GM23338 (cell line): ENCODE data around the gene DGKB. TPM values are rescaled to one million over a fixed set of nuclear protein-coding genes. Genes with fewer than 3 reads are reported as not detected.

Source experiments
- ATAC-seq: fragments of 200-7000 bp; cut with Tn5 transposase; 3 replicates; pipeline ENCODE4 v1.9.1; 2020
- DNase-seq: peaks from one replicate; pipeline ENCODE4 v3.0.0-alpha.2; 2015; ENCODE audit warnings: low spot score
- H2AFZ ChIP-seq: fragments of 200-600 bp; sonication (generic); 2 replicates; pipeline ENCODE4 v1.8.0; 2016; ENCODE audit warnings: antibody characterized with exemption, mild to moderate bottlenecking, moderate library complexity
- H3F3A ChIP-seq: fragments of 200-600 bp; sonication (generic); replicated peaks from 2 replicates; pipeline ENCODE4 v1.8.0; 2017; ENCODE audit warnings: antibody characterized with exemption, mixed run types, low read depth
- H3K27ac ChIP-seq: fragments of 200-600 bp; sonication (generic); 2 replicates; pipeline ENCODE4 v1.6.1; 2016; ENCODE audit warnings: low read depth
- H3K27me3 ChIP-seq: fragments of 200-600 bp; sonication (generic); 2 replicates; pipeline ENCODE4 v1.8.0; 2016; ENCODE audit warnings: mild to moderate bottlenecking, mixed run types, moderate library complexity; ENCODE audit not compliant: insufficient read depth
- H3K36me3 ChIP-seq: fragments of 200-600 bp; sonication (generic); 2 replicates; pipeline ENCODE4 v1.8.0; 2016; ENCODE audit warnings: mild to moderate bottlenecking; ENCODE audit not compliant: insufficient read depth
- H3K4me1 ChIP-seq: fragments of 200-600 bp; sonication (generic); 2 replicates; pipeline ENCODE4 v1.8.0; 2016; ENCODE audit warnings: mild to moderate bottlenecking, moderate library complexity; ENCODE audit not compliant: insufficient read depth
- H3K4me2 ChIP-seq: fragments of 200-600 bp; sonication (generic); 2 replicates; pipeline ENCODE4 v1.7.1; 2017; ENCODE audit warnings: mixed run types
- H3K4me3 ChIP-seq: fragments of 200-600 bp; sonication (generic); 2 replicates; pipeline ENCODE4 v1.6.1; 2016; ENCODE audit warnings: mixed run types
- H3K79me2 ChIP-seq: fragments of 200-600 bp; sonication (generic); replicated peaks from 2 replicates; pipeline ENCODE4 v1.8.0; 2017; ENCODE audit warnings: mild to moderate bottlenecking; ENCODE audit not compliant: insufficient read depth
- H3K9me2 ChIP-seq: fragments of 200-600 bp; sonication (generic); 2 replicates; pipeline ENCODE4 v1.8.0; 2017; ENCODE audit not compliant: insufficient read depth
- H4K20me1 ChIP-seq: fragments of 200-600 bp; sonication (generic); replicated peaks from 2 replicates; pipeline ENCODE4 v1.8.0; 2017; ENCODE audit warnings: mild to moderate bottlenecking; ENCODE audit not compliant: insufficient read depth
- H3K27ac Mint-ChIP-seq: 2 replicates; pipeline ENCODE4 v1.8.0; 2020; ENCODE audit warnings: inconsistent platforms, mild to moderate bottlenecking, moderate library complexity, mixed read lengths
- H3K27me3 Mint-ChIP-seq: 3 replicates; pipeline ENCODE4 v1.8.0; 2022; ENCODE audit warnings: low read depth, mild to moderate bottlenecking, moderate library complexity, mixed read lengths, inconsistent platforms; ENCODE audit not compliant: insufficient read depth, poor library complexity
- H3K36me3 Mint-ChIP-seq: 3 replicates; pipeline ENCODE4 v1.8.0; 2021; ENCODE audit warnings: low read depth, mild to moderate bottlenecking, inconsistent platforms, moderate library complexity, mixed read lengths
- H3K4me1 Mint-ChIP-seq: 3 replicates; pipeline ENCODE4 v1.8.0; 2020; ENCODE audit warnings: mild to moderate bottlenecking, inconsistent platforms, mixed read lengths
- H3K4me3 Mint-ChIP-seq: 3 replicates; pipeline ENCODE4 v1.8.0; 2021; ENCODE audit warnings: moderate library complexity, mild to moderate bottlenecking, inconsistent platforms, mixed read lengths
- H3K9me3 Mint-ChIP-seq: 3 replicates; pipeline ENCODE4 v1.8.0; 2020; ENCODE audit warnings: moderate library complexity, mild to moderate bottlenecking, inconsistent platforms, mixed read lengths
- CREB1 ChIP-seq: fragments of 250-450 bp; sonication (Bioruptor Pico); IDR thresholded peaks from 2 replicates; pipeline ENCODE4 v1.5.0; 2020; ENCODE audit warnings: low read depth, mild to moderate bottlenecking, moderate library complexity
- EZH2 ChIP-seq: fragments of 200-600 bp; sonication (generic); IDR thresholded peaks from one replicate; pipeline ENCODE4 v1.8.0; 2017; ENCODE audit warnings: antibody characterized with exemption, mild to moderate bottlenecking, low read depth; ENCODE audit not compliant: unreplicated experiment
- EZH2phosphoT487 ChIP-seq: fragments of 200-600 bp; sonication (generic); IDR thresholded peaks from one replicate; pipeline ENCODE4 v1.8.1; 2018; ENCODE audit warnings: antibody characterized with exemption; ENCODE audit not compliant: unreplicated experiment
- JUNB ChIP-seq: IDR thresholded peaks from one replicate; pipeline ENCODE4 v1.6.1; 2016; ENCODE audit warnings: antibody characterized with exemption; ENCODE audit not compliant: unreplicated experiment
- NANOG ChIP-seq: IDR thresholded peaks from 2 replicates; pipeline ENCODE4 v1.6.1; 2016; ENCODE audit warnings: antibody characterized with exemption, borderline replicate concordance
- POLR2AphosphoS5 ChIP-seq: IDR thresholded peaks from 2 replicates; pipeline ENCODE4 v1.6.1; 2016; ENCODE audit warnings: antibody characterized with exemption, low read depth
- STAT1 ChIP-seq: IDR thresholded peaks from one replicate; pipeline ENCODE4 v1.6.1; 2016; ENCODE audit warnings: antibody characterized with exemption; ENCODE audit not compliant: unreplicated experiment
- ZNF331 ChIP-seq: fragments of 250-450 bp; sonication (Bioruptor Pico); IDR thresholded peaks from 2 replicates; pipeline ENCODE4 v1.5.0; 2020; ENCODE audit warnings: low read depth, mild to moderate bottlenecking, moderate library complexity
- polyA plus RNA-seq: library from polyadenylated mRNA; unstranded; fragments of >200 nt; fragmentation: Nextera tagmentation; extraction: Ambion mirVana; gene quantifications from 2 replicates; pipeline ENCODE4 v1.2.1, GENCODE V29; 2016
- total RNA-seq: library from RNA; depleted of rRNA; stranded (reverse); fragments of >200 nt; shearing (Covaris generic); gene quantifications from 2 replicates; pipeline ENCODE4 v1.2.3, GENCODE V29; 2014
- TF ChIP-seq, protein P1 (sequence below): IDR thresholded peaks from 2 replicates; pipeline ENCODE4 v1.6.1; 2016; ENCODE audit warnings: antibody characterized with exemption
- TF ChIP-seq, protein P2 (sequence below), 2 experiments: fragments of 200-600 bp in 1 of 2; sonication (generic) in 1 of 2; conservative IDR thresholded peaks; 2 replicates each; pipeline versions ENCODE4 v1.5.1 to v1.6.1; 2016 to 2017; ENCODE audit warnings: antibody characterized with exemption in 2 of 2, low read depth in 2 of 2, mild to moderate bottlenecking in 2 of 2, moderate library complexity in 1 of 2
- TF ChIP-seq, protein P3 (sequence below): IDR thresholded peaks from one replicate; pipeline ENCODE4 v1.6.1; 2018; ENCODE audit warnings: antibody characterized with exemption; ENCODE audit not compliant: unreplicated experiment

The DGKB gene
- total and polyA plus RNA-seq, 2 experiments from 2014 or later: 4.8 to 11.5 TPM

DNA sequence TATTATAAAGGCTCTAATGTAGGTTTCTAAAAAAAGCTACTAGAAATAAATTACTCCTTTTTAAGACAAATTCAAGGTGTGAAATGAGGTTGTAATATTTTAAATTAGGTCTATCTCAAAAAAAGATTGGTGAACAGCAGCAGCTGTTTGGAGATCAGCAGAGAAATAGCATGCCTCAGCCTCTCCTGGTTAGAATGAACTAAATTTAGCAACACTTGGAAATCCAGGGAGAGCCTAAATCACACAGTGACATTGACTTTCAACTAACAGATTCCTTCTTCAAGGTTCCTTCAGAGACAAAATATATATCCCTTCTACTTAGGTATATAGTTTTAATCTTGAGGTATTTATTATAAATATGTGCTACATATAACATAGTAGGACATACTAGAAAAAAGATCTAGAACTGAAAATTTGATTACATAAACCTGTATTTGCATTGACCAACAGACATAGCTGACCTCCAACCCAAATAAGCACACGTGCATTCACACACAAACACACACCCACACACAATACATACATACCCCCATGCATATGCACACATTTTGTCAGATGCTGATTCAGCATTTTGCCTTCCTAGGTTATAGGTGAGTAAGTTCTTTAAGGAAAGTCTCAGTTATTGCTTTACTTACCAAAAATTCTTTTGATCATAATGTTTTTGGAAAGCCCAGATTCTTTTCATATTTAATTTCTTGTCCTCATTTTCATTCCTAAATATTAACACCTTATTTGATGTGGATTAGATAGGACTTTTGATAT lies 47.3 kb downstream of the DGKB start (continued):
- no peak for TF ChIP-seq NANOG
- TF ChIP-seq POLR2AphosphoS5: no peak
- TF ChIP-seq, protein P1, sequence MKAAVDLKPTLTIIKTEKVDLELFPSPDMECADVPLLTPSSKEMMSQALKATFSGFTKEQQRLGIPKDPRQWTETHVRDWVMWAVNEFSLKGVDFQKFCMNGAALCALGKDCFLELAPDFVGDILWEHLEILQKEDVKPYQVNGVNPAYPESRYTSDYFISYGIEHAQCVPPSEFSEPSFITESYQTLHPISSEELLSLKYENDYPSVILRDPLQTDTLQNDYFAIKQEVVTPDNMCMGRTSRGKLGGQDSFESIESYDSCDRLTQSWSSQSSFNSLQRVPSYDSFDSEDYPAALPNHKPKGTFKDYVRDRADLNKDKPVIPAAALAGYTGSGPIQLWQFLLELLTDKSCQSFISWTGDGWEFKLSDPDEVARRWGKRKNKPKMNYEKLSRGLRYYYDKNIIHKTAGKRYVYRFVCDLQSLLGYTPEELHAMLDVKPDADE: no peak
- TF ChIP-seq, protein P2, sequence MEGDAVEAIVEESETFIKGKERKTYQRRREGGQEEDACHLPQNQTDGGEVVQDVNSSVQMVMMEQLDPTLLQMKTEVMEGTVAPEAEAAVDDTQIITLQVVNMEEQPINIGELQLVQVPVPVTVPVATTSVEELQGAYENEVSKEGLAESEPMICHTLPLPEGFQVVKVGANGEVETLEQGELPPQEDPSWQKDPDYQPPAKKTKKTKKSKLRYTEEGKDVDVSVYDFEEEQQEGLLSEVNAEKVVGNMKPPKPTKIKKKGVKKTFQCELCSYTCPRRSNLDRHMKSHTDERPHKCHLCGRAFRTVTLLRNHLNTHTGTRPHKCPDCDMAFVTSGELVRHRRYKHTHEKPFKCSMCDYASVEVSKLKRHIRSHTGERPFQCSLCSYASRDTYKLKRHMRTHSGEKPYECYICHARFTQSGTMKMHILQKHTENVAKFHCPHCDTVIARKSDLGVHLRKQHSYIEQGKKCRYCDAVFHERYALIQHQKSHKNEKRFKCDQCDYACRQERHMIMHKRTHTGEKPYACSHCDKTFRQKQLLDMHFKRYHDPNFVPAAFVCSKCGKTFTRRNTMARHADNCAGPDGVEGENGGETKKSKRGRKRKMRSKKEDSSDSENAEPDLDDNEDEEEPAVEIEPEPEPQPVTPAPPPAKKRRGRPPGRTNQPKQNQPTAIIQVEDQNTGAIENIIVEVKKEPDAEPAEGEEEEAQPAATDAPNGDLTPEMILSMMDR (conservative IDR thresholded peaks at IDR 0.05; ENCODE audit: low read depth in 2 of 2): no peak
- TF ChIP-seq, protein P3, sequence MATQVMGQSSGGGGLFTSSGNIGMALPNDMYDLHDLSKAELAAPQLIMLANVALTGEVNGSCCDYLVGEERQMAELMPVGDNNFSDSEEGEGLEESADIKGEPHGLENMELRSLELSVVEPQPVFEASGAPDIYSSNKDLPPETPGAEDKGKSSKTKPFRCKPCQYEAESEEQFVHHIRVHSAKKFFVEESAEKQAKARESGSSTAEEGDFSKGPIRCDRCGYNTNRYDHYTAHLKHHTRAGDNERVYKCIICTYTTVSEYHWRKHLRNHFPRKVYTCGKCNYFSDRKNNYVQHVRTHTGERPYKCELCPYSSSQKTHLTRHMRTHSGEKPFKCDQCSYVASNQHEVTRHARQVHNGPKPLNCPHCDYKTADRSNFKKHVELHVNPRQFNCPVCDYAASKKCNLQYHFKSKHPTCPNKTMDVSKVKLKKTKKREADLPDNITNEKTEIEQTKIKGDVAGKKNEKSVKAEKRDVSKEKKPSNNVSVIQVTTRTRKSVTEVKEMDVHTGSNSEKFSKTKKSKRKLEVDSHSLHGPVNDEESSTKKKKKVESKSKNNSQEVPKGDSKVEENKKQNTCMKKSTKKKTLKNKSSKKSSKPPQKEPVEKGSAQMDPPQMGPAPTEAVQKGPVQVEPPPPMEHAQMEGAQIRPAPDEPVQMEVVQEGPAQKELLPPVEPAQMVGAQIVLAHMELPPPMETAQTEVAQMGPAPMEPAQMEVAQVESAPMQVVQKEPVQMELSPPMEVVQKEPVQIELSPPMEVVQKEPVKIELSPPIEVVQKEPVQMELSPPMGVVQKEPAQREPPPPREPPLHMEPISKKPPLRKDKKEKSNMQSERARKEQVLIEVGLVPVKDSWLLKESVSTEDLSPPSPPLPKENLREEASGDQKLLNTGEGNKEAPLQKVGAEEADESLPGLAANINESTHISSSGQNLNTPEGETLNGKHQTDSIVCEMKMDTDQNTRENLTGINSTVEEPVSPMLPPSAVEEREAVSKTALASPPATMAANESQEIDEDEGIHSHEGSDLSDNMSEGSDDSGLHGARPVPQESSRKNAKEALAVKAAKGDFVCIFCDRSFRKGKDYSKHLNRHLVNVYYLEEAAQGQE: no peak
- no peak for TF ChIP-seq JUNB
- TF ChIP-seq EZH2phosphoT487: no peak
- TF ChIP-seq STAT1: no peak
- no peak for TF ChIP-seq EZH2

DNA sequence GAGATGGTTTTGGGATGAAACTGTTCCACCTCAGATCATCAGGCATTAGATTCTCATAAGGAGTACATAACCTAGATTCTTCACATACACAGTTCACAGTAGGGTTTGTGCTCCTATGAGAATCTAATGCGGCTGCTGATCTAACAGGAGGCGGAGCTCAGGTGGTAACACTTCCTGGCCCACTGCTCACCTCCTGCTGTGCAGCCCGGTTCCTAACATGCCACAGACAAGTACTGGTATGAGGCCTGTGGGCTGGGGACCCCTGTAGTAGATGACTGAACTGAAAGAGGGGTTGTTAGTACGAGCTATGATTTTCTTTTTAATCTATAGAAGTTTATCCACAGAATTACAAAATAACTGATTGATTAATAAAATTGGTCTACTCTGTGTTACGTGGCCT lies 48.1 kb downstream of the DGKB start:
- H2AFZ ChIP-seq: no peak overlapping the region
- no peaks in the 10 kb centered on the region for H3K27me3 ChIP-seq
- no peaks in the 10 kb centered on the region for H3F3A ChIP-seq
- H3K4me1 ChIP-seq: no peaks in the 10 kb centered on the region
- no peaks in the 10 kb centered on the region for H3K9me2 ChIP-seq
- no peaks in the 10 kb centered on the region for H3K79me2 ChIP-seq
- DNase-seq (no peak), ATAC-seq (no peak)
- H3K4me2 ChIP-seq: no peak overlapping the region
- no peaks in the 10 kb centered on the region for H3K36me3 ChIP-seq
- H3K27ac ChIP-seq: no peak overlapping the region
- no peak overlapping the region for H3K4me3 ChIP-seq
- Mint-ChIP-seq H3K4me3 (no peak overlapping the region), H3K27ac (no peak overlapping the region), H3K36me3 (peaks cover 11% of the 10 kb centered on the region), H3K27me3 (no peaks in the 10 kb centered on the region), H3K9me3 (peaks cover 11% of the 10 kb centered on the region), H3K4me1 (no peaks in the 10 kb centered on the region)
- H4K20me1 ChIP-seq: no peaks in the 10 kb centered on the region
- TF ChIP-seq, protein P3: no peak
- TF ChIP-seq ZNF331 (CRISPR knock-in tag) (no peak), EZH2phosphoT487 (no peak), CREB1 (no peak)
